Measurements from ENCODE around the gene LATS2.

DNA sequence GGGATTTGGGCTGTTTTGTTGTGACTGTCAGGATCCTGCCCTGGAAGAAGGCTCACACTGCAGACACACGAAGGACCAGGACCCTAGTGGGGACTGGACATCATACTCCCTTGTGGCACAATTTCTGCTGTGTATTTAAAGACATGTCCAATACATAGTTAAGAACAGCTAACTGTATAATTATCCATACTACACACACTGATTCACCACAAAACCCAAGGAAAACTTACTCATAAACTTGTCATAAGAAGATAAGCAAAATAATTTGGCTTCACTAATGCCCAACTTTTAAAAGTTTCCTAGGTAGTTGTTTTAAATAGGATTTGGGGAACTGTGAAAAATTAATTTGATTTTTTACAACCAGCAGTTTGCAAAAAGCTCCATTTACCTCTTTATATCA lies 46.1 kb downstream of the LATS2 start:
- TF ChIP-seq, protein P1, sequence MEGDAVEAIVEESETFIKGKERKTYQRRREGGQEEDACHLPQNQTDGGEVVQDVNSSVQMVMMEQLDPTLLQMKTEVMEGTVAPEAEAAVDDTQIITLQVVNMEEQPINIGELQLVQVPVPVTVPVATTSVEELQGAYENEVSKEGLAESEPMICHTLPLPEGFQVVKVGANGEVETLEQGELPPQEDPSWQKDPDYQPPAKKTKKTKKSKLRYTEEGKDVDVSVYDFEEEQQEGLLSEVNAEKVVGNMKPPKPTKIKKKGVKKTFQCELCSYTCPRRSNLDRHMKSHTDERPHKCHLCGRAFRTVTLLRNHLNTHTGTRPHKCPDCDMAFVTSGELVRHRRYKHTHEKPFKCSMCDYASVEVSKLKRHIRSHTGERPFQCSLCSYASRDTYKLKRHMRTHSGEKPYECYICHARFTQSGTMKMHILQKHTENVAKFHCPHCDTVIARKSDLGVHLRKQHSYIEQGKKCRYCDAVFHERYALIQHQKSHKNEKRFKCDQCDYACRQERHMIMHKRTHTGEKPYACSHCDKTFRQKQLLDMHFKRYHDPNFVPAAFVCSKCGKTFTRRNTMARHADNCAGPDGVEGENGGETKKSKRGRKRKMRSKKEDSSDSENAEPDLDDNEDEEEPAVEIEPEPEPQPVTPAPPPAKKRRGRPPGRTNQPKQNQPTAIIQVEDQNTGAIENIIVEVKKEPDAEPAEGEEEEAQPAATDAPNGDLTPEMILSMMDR (IDR thresholded peaks at IDR 0.05), result no peak
- TF ChIP-seq POLR2AphosphoS5 (IDR thresholded peaks at IDR 0.05) (no peak), POLR2A (IDR thresholded peaks at IDR 0.05) (no peak)
